ENCODE results near the gene LYRM4. TPM values are rescaled to one million over a fixed set of nuclear protein-coding genes. Genes with fewer than 3 reads are reported as not detected.

Gene LYRM4
- total and polyA plus RNA-seq, 2 experiments from 2014 or later, result 51.0 to 62.0 TPM

GRCh38 chr6:5164092-5164491, 96.7 kb downstream of the LYRM4 start (continued):
- TF ChIP-seq, protein P1, sequence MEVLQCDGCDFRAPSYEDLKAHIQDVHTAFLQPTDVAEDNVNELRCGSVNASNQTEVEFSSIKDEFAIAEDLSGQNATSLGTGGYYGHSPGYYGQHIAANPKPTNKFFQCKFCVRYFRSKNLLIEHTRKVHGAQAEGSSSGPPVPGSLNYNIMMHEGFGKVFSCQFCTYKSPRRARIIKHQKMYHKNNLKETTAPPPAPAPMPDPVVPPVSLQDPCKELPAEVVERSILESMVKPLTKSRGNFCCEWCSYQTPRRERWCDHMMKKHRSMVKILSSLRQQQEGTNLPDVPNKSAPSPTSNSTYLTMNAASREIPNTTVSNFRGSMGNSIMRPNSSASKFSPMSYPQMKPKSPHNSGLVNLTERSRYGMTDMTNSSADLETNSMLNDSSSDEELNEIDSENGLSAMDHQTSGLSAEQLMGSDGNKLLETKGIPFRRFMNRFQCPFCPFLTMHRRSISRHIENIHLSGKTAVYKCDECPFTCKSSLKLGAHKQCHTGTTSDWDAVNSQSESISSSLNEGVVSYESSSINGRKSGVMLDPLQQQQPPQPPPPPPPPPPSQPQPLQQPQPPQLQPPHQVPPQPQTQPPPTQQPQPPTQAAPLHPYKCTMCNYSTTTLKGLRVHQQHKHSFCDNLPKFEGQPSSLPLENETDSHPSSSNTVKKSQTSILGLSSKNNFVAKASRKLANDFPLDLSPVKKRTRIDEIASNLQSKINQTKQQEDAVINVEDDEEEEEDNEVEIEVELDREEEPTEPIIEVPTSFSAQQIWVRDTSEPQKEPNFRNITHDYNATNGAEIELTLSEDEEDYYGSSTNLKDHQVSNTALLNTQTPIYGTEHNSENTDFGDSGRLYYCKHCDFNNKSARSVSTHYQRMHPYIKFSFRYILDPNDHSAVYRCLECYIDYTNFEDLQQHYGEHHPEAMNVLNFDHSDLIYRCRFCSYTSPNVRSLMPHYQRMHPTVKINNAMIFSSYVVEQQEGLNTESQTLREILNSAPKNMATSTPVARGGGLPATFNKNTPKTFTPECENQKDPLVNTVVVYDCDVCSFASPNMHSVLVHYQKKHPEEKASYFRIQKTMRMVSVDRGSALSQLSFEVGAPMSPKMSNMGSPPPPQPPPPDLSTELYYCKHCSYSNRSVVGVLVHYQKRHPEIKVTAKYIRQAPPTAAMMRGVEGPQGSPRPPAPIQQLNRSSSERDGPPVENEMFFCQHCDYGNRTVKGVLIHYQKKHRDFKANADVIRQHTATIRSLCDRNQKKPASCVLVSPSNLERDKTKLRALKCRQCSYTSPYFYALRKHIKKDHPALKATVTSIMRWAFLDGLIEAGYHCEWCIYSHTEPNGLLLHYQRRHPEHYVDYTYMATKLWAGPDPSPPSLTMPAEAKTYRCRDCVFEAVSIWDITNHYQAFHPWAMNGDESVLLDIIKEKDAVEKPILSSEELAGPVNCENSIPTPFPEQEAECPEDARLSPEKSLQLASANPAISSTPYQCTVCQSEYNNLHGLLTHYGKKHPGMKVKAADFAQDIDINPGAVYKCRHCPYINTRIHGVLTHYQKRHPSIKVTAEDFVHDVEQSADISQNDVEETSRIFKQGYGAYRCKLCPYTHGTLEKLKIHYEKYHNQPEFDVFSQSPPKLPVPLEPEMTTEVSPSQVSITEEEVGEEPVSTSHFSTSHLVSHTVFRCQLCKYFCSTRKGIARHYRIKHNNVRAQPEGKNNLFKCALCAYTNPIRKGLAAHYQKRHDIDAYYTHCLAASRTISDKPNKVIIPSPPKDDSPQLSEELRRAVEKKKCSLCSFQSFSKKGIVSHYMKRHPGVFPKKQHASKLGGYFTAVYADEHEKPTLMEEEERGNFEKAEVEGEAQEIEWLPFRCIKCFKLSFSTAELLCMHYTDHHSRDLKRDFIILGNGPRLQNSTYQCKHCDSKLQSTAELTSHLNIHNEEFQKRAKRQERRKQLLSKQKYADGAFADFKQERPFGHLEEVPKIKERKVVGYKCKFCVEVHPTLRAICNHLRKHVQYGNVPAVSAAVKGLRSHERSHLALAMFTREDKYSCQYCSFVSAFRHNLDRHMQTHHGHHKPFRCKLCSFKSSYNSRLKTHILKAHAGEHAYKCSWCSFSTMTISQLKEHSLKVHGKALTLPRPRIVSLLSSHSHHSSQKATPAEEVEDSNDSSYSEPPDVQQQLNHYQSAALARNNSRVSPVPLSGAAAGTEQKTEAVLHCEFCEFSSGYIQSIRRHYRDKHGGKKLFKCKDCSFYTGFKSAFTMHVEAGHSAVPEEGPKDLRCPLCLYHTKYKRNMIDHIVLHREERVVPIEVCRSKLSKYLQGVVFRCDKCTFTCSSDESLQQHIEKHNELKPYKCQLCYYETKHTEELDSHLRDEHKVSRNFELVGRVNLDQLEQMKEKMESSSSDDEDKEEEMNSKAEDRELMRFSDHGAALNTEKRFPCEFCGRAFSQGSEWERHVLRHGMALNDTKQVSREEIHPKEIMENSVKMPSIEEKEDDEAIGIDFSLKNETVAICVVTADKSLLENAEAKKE (CRISPR knock-in tag; IDR thresholded peaks at IDR 0.05), result no peak

DNA sequence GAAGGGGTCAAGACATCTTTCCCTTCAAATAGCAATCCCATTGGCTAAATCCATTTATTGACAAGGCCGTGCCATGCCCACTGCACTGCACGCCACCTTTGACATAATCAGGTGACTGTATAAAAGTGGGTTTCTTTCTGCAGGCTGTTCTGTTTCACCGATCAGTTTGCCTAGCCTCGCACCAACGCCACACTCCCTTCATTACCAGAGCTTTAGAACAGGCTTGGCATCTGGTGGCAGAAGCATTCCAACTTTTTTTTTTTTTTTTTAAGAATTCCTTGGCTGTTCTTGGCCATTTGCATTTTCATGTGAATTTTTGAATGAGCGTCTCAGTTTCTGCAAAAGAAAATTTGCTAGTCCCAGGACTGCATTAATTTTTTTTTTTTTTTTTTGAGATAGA, 97.5 kb downstream of the LYRM4 start:
- Histone ChIP-seq H3K27ac (ENCODE audit: low read depth) (no peak overlapping the region), H3K27me3 (ENCODE audit: insufficient read depth) (no peaks in the 10 kb centered on the region), H3K4me2 (no peak overlapping the region), H3F3A (replicated peaks; ENCODE audit: low read depth) (no peaks in the 10 kb centered on the region), H3K9me2 (ENCODE audit: insufficient read depth) (no peaks in the 10 kb centered on the region), H3K4me3 (no peak overlapping the region), H4K20me1 (replicated peaks; ENCODE audit: insufficient read depth) (peaks cover 4% of the 10 kb centered on the region), H3K79me2 (replicated peaks; ENCODE audit: insufficient read depth) (no peaks in the 10 kb centered on the region; the same call in 1 of the 2 replicates), H2AFZ (no peak overlapping the region), H3K36me3 (ENCODE audit: insufficient read depth) (no peaks in the 10 kb centered on the region), H3K4me1 (ENCODE audit: insufficient read depth) (no peaks in the 10 kb centered on the region)
- no peaks in the 10 kb centered on the region for H3K9me3 Mint-ChIP-seq
- no peak overlapping the region for H3K27ac Mint-ChIP-seq
- no peaks in the 10 kb centered on the region for H3K36me3 Mint-ChIP-seq (ENCODE audit: low read depth)
- ATAC-seq (no peak), DNase-seq (ENCODE audit: low spot score) (no peak)
- H3K4me1 Mint-ChIP-seq, result peaks cover 11% of the 10 kb centered on the region
- H3K4me3 Mint-ChIP-seq, result no peak overlapping the region
- H3K27me3 Mint-ChIP-seq (ENCODE audit: insufficient read depth, low read depth, poor library complexity), result peaks cover 3% of the 10 kb centered on the region
- no peak for TF ChIP-seq POLR2AphosphoS5 (IDR thresholded peaks at IDR 0.05; ENCODE audit: low read depth)
- TF ChIP-seq, protein P2, sequence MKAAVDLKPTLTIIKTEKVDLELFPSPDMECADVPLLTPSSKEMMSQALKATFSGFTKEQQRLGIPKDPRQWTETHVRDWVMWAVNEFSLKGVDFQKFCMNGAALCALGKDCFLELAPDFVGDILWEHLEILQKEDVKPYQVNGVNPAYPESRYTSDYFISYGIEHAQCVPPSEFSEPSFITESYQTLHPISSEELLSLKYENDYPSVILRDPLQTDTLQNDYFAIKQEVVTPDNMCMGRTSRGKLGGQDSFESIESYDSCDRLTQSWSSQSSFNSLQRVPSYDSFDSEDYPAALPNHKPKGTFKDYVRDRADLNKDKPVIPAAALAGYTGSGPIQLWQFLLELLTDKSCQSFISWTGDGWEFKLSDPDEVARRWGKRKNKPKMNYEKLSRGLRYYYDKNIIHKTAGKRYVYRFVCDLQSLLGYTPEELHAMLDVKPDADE (IDR thresholded peaks at IDR 0.05), result no peak
- no peak for TF ChIP-seq REST (IDR thresholded peaks at IDR 0.05; ENCODE audit: unreplicated experiment)
- TF ChIP-seq, protein P3, sequence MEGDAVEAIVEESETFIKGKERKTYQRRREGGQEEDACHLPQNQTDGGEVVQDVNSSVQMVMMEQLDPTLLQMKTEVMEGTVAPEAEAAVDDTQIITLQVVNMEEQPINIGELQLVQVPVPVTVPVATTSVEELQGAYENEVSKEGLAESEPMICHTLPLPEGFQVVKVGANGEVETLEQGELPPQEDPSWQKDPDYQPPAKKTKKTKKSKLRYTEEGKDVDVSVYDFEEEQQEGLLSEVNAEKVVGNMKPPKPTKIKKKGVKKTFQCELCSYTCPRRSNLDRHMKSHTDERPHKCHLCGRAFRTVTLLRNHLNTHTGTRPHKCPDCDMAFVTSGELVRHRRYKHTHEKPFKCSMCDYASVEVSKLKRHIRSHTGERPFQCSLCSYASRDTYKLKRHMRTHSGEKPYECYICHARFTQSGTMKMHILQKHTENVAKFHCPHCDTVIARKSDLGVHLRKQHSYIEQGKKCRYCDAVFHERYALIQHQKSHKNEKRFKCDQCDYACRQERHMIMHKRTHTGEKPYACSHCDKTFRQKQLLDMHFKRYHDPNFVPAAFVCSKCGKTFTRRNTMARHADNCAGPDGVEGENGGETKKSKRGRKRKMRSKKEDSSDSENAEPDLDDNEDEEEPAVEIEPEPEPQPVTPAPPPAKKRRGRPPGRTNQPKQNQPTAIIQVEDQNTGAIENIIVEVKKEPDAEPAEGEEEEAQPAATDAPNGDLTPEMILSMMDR (conservative IDR thresholded peaks at IDR 0.05; ENCODE audit: low read depth in 2 of 2), result no peak
- no peak for TF ChIP-seq JUNB (IDR thresholded peaks at IDR 0.05; ENCODE audit: unreplicated experiment)
- TF ChIP-seq CREB1 (CRISPR knock-in tag; IDR thresholded peaks at IDR 0.05; ENCODE audit: low read depth), result no peak
- TF ChIP-seq EZH2 (IDR thresholded peaks at IDR 0.05; ENCODE audit: low read depth, unreplicated experiment), result no peak
- TF ChIP-seq STAT1 (IDR thresholded peaks at IDR 0.05; ENCODE audit: unreplicated experiment), result no peak
- TF ChIP-seq EZH2phosphoT487 (IDR thresholded peaks at IDR 0.05; ENCODE audit: unreplicated experiment), result no peak
- TF ChIP-seq ZNF114 (CRISPR knock-in tag; IDR thresholded peaks at IDR 0.05), result no peak
- no peak for TF ChIP-seq ZNF331 (CRISPR knock-in tag; IDR thresholded peaks at IDR 0.05; ENCODE audit: low read depth)
- TF ChIP-seq NANOG (IDR thresholded peaks at IDR 0.05; ENCODE audit: borderline replicate concordance), result no peak
